GM23248 (cell line): Measurements from ENCODE around the gene GID4. TPM values are rescaled to one million over a fixed set of nuclear protein-coding genes. Genes with fewer than 3 reads are reported as not detected.
A peak's percentile ranks its signal among the peaks of the same experiment; 100 is the strongest.
"Not testable (repeated sequence)": the region's sequence is repeated elsewhere in the genome, so short reads cannot be mapped to it uniquely, and the experiment has no call there.

Experiments used
- DNase-seq: peaks from one replicate; pipeline ENCODE4 v3.0.0-alpha.2; 2015
- H2AFZ ChIP-seq: fragments of 200-600 bp; sonication (generic); 2 replicates; pipeline ENCODE4 v1.6.1; 2016; ENCODE audit warnings: antibody characterized with exemption
- H3F3A ChIP-seq: fragments of 200-600 bp; sonication (generic); 2 replicates; pipeline ENCODE4 v1.6.1; 2016; ENCODE audit warnings: mild to moderate bottlenecking, antibody characterized with exemption, mixed run types; ENCODE audit not compliant: insufficient read depth
- H3K27ac ChIP-seq: fragments of 200-600 bp; sonication (generic); 2 replicates; pipeline ENCODE4 v1.5.1; 2016; ENCODE audit warnings: mild to moderate bottlenecking
- H3K27me3 ChIP-seq: fragments of 200-600 bp; sonication (generic); replicated peaks from 2 replicates; pipeline ENCODE4 v1.6.1; 2016; ENCODE audit warnings: mild to moderate bottlenecking; ENCODE audit not compliant: insufficient read depth
- H3K36me3 ChIP-seq: fragments of 200-600 bp; sonication (generic); 2 replicates; pipeline ENCODE4 v1.6.1; 2016; ENCODE audit warnings: low read depth, mild to moderate bottlenecking
- H3K4me1 ChIP-seq: fragments of 200-600 bp; sonication (generic); 2 replicates; pipeline ENCODE4 v1.6.1; 2016; ENCODE audit warnings: mild to moderate bottlenecking; ENCODE audit not compliant: insufficient read depth
- H3K4me2 ChIP-seq: fragments of 200-600 bp; sonication (generic); one replicate; pipeline ENCODE4 v1.6.1; 2016; ENCODE audit warnings: mild to moderate bottlenecking; ENCODE audit not compliant: unreplicated experiment
- H3K4me3 ChIP-seq: fragments of 200-600 bp; sonication (generic); 2 replicates; pipeline ENCODE4 v1.5.1; 2016; ENCODE audit warnings: mild to moderate bottlenecking
- H3K79me2 ChIP-seq: fragments of 200-600 bp; sonication (generic); 2 replicates; pipeline ENCODE4 v1.6.1; 2016; ENCODE audit warnings: mild to moderate bottlenecking; ENCODE audit not compliant: insufficient read depth
- H3K9ac ChIP-seq: fragments of 200-600 bp; sonication (generic); 2 replicates; pipeline ENCODE4 v1.6.1; 2016; ENCODE audit warnings: mild to moderate bottlenecking
- H3K9me2 ChIP-seq: fragments of 200-600 bp; sonication (generic); 2 replicates; pipeline ENCODE4 v1.6.1; 2016; ENCODE audit warnings: mixed run types, mild to moderate bottlenecking, moderate library complexity; ENCODE audit not compliant: insufficient read depth
- H3K9me3 ChIP-seq: fragments of 200-600 bp; sonication (generic); one replicate; pipeline ENCODE4 v1.6.1; 2017; ENCODE audit warnings: low read depth
- H4K20me1 ChIP-seq: fragments of 200-600 bp; sonication (generic); 2 replicates; pipeline ENCODE4 v1.6.0; 2016; ENCODE audit not compliant: insufficient read depth
- EZH2 ChIP-seq: fragments of 200-600 bp; sonication (generic); IDR thresholded peaks from 2 replicates; pipeline ENCODE4 v1.6.1; 2018; ENCODE audit warnings: antibody characterized with exemption, mild to moderate bottlenecking; ENCODE audit not compliant: insufficient read depth, poor library complexity, severe bottlenecking
- EZH2phosphoT487 ChIP-seq: fragments of 200-600 bp; sonication (generic); IDR thresholded peaks from 2 replicates; pipeline ENCODE4 v1.6.1; 2018; ENCODE audit warnings: antibody characterized with exemption, moderate library complexity, mild to moderate bottlenecking, low read depth; ENCODE audit not compliant: insufficient read depth
- WGBS, 2 experiments: methylation state at CpG; one replicate each; pipeline ENCODE4 v1.1.6; 2015 to 2017; ENCODE audit warnings: low lambda C conversion rate in 2 of 2, low coverage in 1 of 2; ENCODE audit errors: missing lambda C conversion rate in 2 of 2; 5-methylcytosine and 5-hydroxymethylcytosine counted together
- in situ Hi-C: fragments of 300-500 bp; cut with MboI; formaldehyde crosslinking; loops from 2 replicates; pipeline ENCODE4 v1.15.0; 2020
- polyA plus RNA-seq: library from polyadenylated mRNA; unstranded; fragments of >200 nt; fragmentation: Nextera tagmentation; extraction: Ambion mirVana; gene quantifications from 2 replicates; pipeline ENCODE4 v1.2.1, GENCODE V29; 2016
- total RNA-seq: library from RNA; depleted of rRNA; stranded (reverse); fragments of >200 nt; shearing (Covaris generic); gene quantifications from 2 replicates; pipeline ENCODE4 v1.2.3, GENCODE V29; 2014

Gene GID4
- total and polyA plus RNA-seq, 2 experiments from 2014 or later, result 7.2 to 10.2 TPM

DNA sequence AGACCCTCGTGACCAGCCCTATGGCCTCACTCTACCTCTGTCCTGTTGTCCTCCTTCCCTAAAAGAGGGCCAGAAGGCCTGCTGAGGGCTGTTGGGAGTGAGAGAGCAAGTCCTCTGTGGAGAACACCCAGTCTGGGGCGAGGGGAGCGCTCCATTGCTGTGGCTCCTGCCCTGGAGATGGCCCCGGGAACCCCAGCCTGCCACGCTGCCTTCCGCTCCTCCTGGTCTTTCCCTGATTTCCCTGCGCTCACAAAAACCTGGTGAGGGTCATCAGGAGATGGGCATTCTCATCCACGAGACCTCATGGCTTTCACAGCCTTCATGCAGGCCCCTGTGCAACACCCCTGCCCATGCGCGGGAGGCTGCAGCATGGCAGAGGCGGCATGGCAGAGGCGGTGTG lies 45.4 kb upstream of the GID4 start:
- H3K27me3 ChIP-seq, result no peaks in the 10 kb centered on the region
- H3K4me2 ChIP-seq, result no peak overlapping the region
- no peaks in the 10 kb centered on the region for H3K79me2 ChIP-seq
- H3K9me2 ChIP-seq, result no peaks in the 10 kb centered on the region
- no peak overlapping the region for H3K9ac ChIP-seq
- no peaks in the 10 kb centered on the region for H3K9me3 ChIP-seq
- H4K20me1 ChIP-seq, result no peaks in the 10 kb centered on the region
- 93 to 94% methylated on average over 12 of the region's 12 CpGs for WGBS, 2 experiments
- TF ChIP-seq EZH2phosphoT487 (no peak), EZH2 (no peak)
- no peaks in the 10 kb centered on the region for H3K36me3 ChIP-seq
- DNase-seq, result no peak
- in situ Hi-C loops, result no loop called here
- H3K27ac ChIP-seq, result no peak overlapping the region
- no peak overlapping the region for H3K4me3 ChIP-seq
- H3F3A ChIP-seq, result peaks cover 10% of the 10 kb centered on the region; the same call in 1 of the 2 replicates
- no peak overlapping the region for H2AFZ ChIP-seq
- H3K4me1 ChIP-seq, result peaks cover 18% of the 10 kb centered on the region

DNA sequence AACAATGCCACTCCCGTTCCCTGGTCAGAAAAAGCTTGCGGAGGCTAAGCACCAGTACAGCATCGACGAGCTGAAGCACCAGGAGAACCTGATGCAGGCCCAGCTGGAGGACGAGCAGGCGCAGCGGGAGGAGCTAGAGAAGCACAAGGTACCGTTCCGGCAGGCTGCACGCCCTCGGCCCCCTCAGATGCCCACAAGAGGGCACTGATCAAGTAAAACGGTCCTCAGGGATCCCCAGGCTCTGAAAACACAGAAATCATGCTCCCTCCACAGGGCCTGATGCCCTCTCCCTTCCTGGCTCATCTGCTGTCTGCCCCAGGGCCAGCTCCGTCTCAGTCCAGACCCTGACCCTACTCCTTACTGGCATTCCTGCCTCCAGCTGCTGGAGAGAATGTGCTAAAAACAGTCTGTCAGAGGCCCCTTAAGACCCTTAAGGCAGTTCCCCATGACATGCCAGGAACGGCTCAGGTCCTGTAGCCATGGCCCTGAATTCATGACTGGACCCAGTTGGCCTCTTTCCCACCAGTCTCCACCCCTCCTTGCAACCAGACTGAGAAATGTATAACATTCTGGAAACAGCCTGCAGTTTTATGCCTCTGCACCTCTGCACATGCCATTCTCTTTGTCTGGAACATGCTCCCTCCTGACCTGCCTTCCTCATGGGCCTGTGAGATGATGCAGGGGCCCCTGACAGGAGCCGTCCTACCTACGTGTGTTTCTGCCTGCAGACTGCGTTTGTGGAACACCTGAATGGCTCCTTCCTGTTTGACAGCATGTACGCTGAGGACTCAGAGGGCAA lies 44.7 kb upstream of the GID4 start:
- H3K27me3 ChIP-seq, result no peaks in the 10 kb centered on the region
- H3K4me1 ChIP-seq, result peaks cover 18% of the 10 kb centered on the region
- no peaks in the 10 kb centered on the region for H4K20me1 ChIP-seq
- H3K9ac ChIP-seq, result no peak overlapping the region
- no peaks in the 10 kb centered on the region for H3K9me2 ChIP-seq
- H3K79me2 ChIP-seq, result no peaks in the 10 kb centered on the region
- peak; percentile 37 for DNase-seq
- no peaks in the 10 kb centered on the region for H3K36me3 ChIP-seq
- H3K4me3 ChIP-seq, result no peak overlapping the region
- in situ Hi-C loops, result no loop called here
- 86 to 88% methylated on average over 14 to 18 of the region's 18 CpGs for WGBS, 2 experiments
- TF ChIP-seq EZH2phosphoT487 (no peak), EZH2 (no peak)
- H3K9me3 ChIP-seq, result no peaks in the 10 kb centered on the region
- peaks cover 10% of the 10 kb centered on the region; the same call in 1 of the 2 replicates for H3F3A ChIP-seq
- no peak overlapping the region for H3K4me2 ChIP-seq
- H2AFZ ChIP-seq, result no peak overlapping the region
- H3K27ac ChIP-seq, result no peak overlapping the region

DNA sequence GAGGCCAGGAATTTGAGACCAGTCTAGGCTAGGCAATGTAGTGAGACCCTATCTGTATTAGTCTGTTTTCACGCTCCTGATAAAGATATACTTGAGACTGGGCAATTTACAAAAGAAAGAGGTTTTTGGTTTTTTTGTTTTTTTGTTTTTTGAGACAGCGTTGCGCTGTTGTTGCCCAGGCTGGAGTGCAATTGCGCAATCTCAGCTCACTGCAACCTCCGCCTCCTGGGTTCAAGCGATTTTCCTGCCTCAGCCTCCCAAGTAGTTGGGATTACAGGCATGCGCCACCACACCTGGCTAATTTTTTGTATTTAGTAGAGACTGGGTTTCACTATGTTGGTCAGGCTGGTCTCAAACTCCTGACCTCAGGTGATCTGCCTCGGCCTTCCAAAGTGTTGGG lies 43.3 kb upstream of the GID4 start:
- H3F3A ChIP-seq, in situ Hi-C loops: not testable (repeated sequence)
- WGBS, 2 experiments, result 95 to 96% methylated on average over 8 of the region's 8 CpGs

DNA sequence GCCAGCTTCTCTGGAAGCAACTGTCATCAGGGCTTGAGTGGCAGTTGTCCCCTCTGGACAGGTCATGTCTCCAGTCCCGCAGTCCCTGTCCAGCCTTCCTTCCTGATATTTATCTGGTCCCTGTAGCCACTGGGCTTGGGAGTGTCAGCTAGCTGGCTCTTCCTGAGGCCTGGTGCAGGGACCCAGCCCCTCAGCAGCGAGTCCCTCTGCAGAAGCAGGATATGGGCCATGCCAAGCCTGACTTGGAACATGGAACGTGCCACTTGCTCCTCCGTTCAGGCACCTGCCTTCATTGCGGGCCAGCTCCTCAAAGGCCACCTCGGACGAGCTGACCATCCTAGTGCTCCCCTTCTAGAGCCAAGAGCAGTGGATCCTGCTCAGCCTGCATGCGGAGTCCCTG lies 40.3 kb upstream of the GID4 start:
- H3K4me3 ChIP-seq, result no peak overlapping the region
- H2AFZ ChIP-seq, result no peak overlapping the region
- no peaks in the 10 kb centered on the region for H3K9me2 ChIP-seq
- H3K27ac ChIP-seq, result no peak overlapping the region
- no peak for DNase-seq
- no peaks in the 10 kb centered on the region for H3K9me3 ChIP-seq
- H3K4me2 ChIP-seq, result no peak overlapping the region
- no peaks in the 10 kb centered on the region for H3K79me2 ChIP-seq
- TF ChIP-seq EZH2 (no peak), EZH2phosphoT487 (no peak)
- H3K4me1 ChIP-seq, result 0 out of 2 replicates have a peak, but pooled peaks cover 3% of the 10 kb centered on the region
- 83 to 94% methylated on average over 8 of the region's 8 CpGs for WGBS, 2 experiments
- no peaks in the 10 kb centered on the region for H3F3A ChIP-seq
- in situ Hi-C loops, result no loop called here
- no peak overlapping the region for H3K9ac ChIP-seq
- no peaks in the 10 kb centered on the region for H3K36me3 ChIP-seq
- H4K20me1 ChIP-seq, result no peaks in the 10 kb centered on the region
- H3K27me3 ChIP-seq, result no peaks in the 10 kb centered on the region

More for the DNA sequence above, 43.3 kb upstream of the GID4 start:
- H3K27me3 ChIP-seq, H3K9me2 ChIP-seq, H4K20me1 ChIP-seq, H3K9me3 ChIP-seq, H3K79me2 ChIP-seq, H3K4me3 ChIP-seq, H3K4me2 ChIP-seq, DNase-seq, H3K4me1 ChIP-seq, H3K36me3 ChIP-seq, H3K9ac ChIP-seq, H2AFZ ChIP-seq, H3K27ac ChIP-seq: not testable (repeated sequence)
